ENCODE measurements around the gene APBA2.

DNA sequence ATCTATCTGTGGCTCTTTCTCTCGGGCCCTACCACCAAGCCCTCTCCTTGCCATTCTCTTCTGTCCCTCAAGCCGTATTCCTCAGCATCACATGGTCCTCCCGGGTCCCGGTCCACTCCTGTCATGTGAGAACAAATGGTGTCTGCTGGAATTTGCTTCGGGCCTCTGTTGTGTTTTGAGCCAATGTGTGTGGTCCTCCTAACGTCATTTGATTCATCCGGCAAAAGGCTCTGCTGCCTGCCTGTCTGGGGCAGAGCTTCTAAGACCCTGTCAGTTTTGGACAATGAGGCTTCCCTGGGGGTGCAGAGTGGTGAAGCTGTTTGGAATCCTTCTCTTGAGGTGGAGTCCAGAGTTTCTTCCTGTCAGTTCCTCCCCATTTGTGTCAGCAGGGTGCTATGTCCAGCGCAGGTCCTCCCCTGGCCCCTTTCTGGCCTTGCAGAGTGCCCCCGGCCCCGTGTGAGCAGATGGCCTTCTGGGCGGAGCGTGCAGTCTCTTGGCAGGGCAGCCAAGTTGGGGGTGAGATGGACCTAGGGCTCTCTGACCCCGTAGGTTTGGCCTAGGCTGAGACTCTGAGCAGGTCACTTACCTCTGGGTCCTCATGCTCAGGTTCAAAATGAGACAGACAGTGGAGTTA lies 93.6 kb downstream of the APBA2 start:
- no peak for TF ChIP-seq CTCF (IDR thresholded peaks at IDR 0.05)
- no peak for TF ChIP-seq POLR2A (IDR thresholded peaks at IDR 0.05)
